Measurements from ENCODE around the gene TMF1.

Gene TMF1

DNA sequence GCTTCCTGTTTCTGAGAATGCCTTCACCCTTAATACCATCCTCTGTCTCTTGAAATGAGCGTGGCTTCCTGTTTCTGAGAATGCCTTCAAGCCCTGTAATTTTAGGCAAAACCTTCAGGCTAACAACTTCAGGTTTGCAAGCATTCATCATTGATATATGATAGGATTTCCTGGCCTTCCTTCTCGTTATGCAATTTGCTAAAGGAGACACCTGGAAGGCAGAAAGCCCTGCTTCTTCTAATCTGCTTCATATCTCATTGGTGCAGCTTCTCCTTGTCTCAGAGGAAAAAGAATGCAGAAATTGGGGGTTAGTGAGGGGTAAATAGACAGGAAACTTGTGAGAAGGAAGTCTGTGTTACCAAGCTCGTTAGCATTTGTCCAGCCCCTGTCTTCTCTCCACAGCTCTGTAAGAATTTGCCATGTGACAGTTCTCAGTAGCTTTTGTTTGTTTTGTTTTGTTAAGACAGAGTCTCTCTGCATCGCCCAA lies 39.9 kb upstream of the TMF1 start:
- DNase-seq (ENCODE audit: extremely low read depth, low read depth): no peak
- TF ChIP-seq, protein P1, sequence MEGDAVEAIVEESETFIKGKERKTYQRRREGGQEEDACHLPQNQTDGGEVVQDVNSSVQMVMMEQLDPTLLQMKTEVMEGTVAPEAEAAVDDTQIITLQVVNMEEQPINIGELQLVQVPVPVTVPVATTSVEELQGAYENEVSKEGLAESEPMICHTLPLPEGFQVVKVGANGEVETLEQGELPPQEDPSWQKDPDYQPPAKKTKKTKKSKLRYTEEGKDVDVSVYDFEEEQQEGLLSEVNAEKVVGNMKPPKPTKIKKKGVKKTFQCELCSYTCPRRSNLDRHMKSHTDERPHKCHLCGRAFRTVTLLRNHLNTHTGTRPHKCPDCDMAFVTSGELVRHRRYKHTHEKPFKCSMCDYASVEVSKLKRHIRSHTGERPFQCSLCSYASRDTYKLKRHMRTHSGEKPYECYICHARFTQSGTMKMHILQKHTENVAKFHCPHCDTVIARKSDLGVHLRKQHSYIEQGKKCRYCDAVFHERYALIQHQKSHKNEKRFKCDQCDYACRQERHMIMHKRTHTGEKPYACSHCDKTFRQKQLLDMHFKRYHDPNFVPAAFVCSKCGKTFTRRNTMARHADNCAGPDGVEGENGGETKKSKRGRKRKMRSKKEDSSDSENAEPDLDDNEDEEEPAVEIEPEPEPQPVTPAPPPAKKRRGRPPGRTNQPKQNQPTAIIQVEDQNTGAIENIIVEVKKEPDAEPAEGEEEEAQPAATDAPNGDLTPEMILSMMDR (IDR thresholded peaks at IDR 0.05; ENCODE audit: low read depth, low read length): no peak

DNA sequence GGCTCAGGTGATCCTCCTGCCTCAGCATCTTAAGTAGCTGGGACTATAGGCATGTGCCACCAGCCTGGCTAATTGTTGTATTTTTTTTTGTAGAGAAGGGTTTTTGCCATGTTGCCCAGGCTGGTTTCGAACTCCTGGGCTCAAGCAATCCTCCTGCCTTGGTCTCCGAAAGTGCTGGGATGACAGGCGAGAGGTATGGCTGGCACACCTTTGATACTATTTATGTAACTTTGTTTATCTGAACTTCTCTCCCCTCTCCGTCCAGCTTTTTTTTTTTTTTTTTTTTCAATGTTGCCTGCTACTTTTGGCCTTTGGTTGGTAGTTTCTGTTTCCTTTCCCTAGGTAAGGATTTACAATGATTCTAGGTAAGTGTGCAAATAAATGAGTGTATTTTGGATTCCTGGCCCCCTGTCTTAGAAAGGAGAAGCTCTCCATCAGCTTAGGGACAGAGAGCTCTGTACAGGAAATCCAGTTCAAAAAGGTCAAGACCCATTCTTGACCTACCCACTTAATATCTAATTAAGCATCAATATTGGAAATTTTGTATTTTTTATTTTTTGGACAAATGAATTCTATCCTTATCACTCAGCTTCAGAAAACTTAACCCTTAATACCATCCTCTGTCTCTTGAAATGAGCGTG lies 39.4 kb upstream of the TMF1 start:
- no peak for DNase-seq (ENCODE audit: extremely low read depth, low read depth)
- TF ChIP-seq, protein P1 (IDR thresholded peaks at IDR 0.05; ENCODE audit: low read depth, low read length): no peak

DNA sequence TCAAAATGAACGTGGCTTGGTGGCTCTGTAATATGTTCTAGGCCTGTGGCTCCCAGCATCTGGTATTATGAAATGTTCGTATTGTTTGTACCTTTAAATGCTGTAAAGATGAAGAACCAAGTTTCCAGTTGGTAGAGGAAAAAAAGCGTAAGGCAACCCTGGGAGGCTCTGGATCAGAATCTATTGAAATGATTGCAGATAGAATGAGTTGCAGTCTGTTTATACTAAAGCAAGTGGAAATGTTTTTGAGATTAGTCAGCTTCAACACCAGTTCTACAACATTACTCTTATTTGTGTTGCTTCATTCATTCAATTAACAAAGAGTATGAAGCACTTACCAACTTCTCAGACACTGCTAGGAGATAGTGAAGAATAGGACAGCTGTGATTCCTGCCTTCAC lies 37.9 kb upstream of the TMF1 start:
- TF ChIP-seq, protein P1 (IDR thresholded peaks at IDR 0.05; ENCODE audit: low read depth, low read length): no peak
- peak; percentile 59 for DNase-seq (ENCODE audit: extremely low read depth, low read depth)

DNA sequence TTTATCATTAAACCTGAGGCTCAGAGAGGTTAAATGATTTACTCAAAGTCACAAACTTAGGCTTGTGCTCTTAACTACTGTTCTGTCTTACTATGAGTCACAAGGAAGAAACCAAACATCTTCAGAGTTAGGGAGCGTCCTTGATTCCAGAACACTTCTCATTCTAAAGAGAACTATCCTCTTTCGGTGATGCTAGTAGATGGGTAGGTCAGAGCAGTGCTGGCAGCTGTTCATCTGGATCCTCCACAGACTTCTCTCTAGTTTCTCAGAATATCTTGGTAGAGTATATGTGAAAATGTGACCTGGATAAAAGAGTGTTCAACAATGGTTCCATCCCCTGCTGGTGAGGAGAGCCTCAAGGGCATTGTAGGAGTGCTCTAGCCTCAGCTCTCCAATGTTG lies 35.9 kb upstream of the TMF1 start:
- DNase-seq (ENCODE audit: extremely low read depth, low read depth): no peak
- TF ChIP-seq, protein P1 (IDR thresholded peaks at IDR 0.05; ENCODE audit: low read depth, low read length): no peak

DNA sequence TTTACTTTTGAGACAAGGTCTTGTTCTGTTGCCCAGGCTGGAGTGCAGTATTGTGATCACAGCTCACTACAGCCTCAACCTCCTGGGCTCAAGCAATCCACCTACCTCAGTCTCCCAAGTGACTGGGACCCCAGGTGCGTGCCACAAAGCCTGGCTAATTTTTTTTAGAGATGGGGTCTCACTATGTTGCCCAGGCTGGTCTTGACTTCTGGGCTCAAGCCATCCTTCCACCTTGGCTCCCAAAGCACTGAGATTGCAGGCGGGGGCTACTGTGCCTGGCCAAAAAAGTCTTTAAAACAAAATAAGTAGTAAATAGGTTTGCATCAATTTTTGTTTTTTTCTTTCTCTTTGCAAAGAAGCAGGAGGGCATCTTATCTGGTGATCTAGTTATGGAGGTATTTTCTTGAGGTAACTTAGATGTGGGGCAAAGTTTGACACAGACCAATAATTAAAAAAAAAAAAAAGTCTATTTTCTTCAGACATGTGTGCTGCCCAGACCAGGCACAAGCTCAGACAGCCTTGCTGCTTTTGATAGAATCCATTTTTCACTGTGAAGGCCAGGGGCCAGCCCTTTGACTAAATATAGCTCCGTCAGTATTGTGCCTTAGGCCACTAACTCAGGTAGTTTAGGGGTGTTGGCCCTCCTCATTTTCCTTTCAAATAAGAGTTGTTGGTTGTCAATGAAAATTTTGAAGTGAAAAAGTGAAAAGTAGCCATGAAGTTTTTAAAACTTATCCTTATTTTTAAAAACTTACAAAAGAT lies 35.1 kb upstream of the TMF1 start:
- no peak for DNase-seq (ENCODE audit: extremely low read depth, low read depth)
- TF ChIP-seq, protein P1 (IDR thresholded peaks at IDR 0.05; ENCODE audit: low read depth, low read length): no peak

DNA sequence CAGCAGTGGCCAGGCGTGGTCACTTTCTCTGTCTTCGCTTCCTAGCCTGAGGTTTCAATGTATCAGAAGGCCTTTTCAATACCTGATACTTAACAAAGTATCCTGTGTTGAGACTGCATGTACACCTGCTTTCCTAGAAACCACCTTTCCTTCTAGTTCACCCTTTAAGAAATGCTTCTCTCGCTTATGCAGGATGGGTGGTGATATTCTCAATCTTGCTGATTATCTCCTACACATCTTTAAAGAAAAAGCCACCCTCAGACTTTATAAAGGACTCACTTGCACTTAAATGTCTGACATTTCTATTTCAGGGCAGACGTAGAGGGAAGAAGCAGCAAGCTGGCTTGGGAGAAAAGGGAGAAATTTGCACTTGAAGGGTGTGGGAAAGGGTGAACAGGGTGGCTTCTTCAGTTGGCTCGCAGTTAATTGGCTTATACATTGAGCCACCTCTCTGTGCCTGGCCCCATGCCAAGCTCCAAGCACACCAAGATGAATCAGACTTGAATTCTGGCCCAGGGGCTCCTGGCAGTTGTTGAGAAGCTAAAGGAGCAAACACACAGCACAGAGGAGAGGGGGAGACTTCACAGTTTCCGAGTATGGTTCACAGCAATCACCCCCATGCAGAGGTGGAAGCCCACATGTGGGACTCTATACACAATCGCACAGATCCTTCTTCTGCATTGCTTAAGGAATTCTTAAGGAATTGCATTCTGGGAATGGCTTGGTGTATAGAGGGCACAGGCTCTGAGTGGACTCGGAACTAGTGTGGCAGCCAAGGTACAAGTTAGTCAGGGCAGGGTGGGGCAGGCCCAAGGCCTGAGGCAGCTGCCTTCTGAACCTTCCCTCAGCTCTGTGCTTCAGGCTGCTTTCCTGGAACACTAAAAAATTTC lies 33.9 kb upstream of the TMF1 start:
- DNase-seq (ENCODE audit: extremely low read depth, low read depth): peak; percentile 67
- TF ChIP-seq, protein P1 (IDR thresholded peaks at IDR 0.05; ENCODE audit: low read depth, low read length): no peak
